Kidney (tissue), 14 donors: ENCODE measurements around the gene MTERF4. TPM values are rescaled to one million over a fixed set of nuclear protein-coding genes. Genes with fewer than 3 reads are reported as not detected.

Source experiments
- DNase-seq, 5 donors: peaks; one replicate each; pipeline ENCODE4 v3.0.0-alpha.2; 2013 to 2020
- FAIRE-seq: peaks from 2 replicates; lab custom pipeline; 2012; peaks lifted over from hg19 to GRCh38; lab: Jason Lieb, UNC
- H3K27ac ChIP-seq, 2 donors: one replicate each; pipeline ENCODE4 v1.7.0; 2013; ENCODE audit warnings: low read depth in 2 of 2, low read length in 2 of 2, inconsistent platforms in 1 of 2
- H3K27me3 ChIP-seq: one replicate; pipeline ENCODE4 v1.7.1; 2013; ENCODE audit warnings: low read length, inconsistent platforms; ENCODE audit not compliant: control insufficient read depth, insufficient read depth
- H3K36me3 ChIP-seq, 3 donors: one replicate each; pipeline versions ENCODE4 v1.7.0 to v1.7.1; 2013; ENCODE audit warnings: low read length in 3 of 3, control low read depth in 1 of 3, inconsistent platforms in 1 of 3; ENCODE audit not compliant: insufficient read depth in 3 of 3, control insufficient read depth in 2 of 3
- H3K4me1 ChIP-seq, 3 donors: one replicate each; pipeline versions ENCODE4 v1.7.0 to v1.7.1; 2013; ENCODE audit warnings: low read length in 3 of 3, inconsistent platforms in 1 of 3, low read depth in 1 of 3; ENCODE audit not compliant: control insufficient read depth in 2 of 3, insufficient read depth in 2 of 3
- H3K4me3 ChIP-seq, 3 donors: one replicate each; pipeline versions ENCODE4 v1.7.0 to v1.8.1; 2013; ENCODE audit warnings: low read length in 3 of 3, control low read depth in 1 of 3, inconsistent platforms in 1 of 3
- H3K9ac ChIP-seq, 3 donors: one replicate each; pipeline versions ENCODE4 v1.7.0 to v1.7.1; 2013; ENCODE audit warnings: low read length in 3 of 3, control low read depth in 1 of 3, inconsistent platforms in 1 of 3
- H3K9me3 ChIP-seq, 3 donors: one replicate each; pipeline versions ENCODE4 v1.7.0 to v1.7.1; 2013; ENCODE audit warnings: low read length in 3 of 3, control low read depth in 1 of 3, inconsistent platforms in 1 of 3; ENCODE audit not compliant: control insufficient read depth in 2 of 3, insufficient read depth in 1 of 3
- CTCF ChIP-seq: IDR thresholded peaks from 3 replicates; pipeline ENCODE4 v1.5.1; 2012; ENCODE audit warnings: mild to moderate bottlenecking, moderate library complexity, borderline replicate concordance; ENCODE audit not compliant: insufficient read depth; ENCODE audit errors: extremely low read depth
- intact Hi-C: fragments of 100-400 bp; cut with DNase I; formaldehyde crosslinking; loops from one replicate; pipeline ENCODE4 v1.11.1; 2022
- polyA plus RNA-seq: library from polyadenylated mRNA; stranded (reverse); fragments of 350-450 nt; fragmentation: Illumina TruSeq; extraction: RNeasy Lipid Tissue Mini Kit (QIAGEN cat#74804); gene quantifications from one replicate; pipeline ENCODE4 v1.2.3, GENCODE V29; 2014; ENCODE audit warnings: low read depth, low replicate concordance; ENCODE audit not compliant: insufficient read depth
- total RNA-seq: library from RNA; stranded (reverse); fragmentation: NEBNext Ultra II Directional; extraction: Animal tissue kit (Norgen Biotek cat#: 25700); gene quantifications from one replicate; pipeline ENCODE4 v1.2.1, GENCODE V29; 2021
- donor health status: control.
- donor health status: control.
- donor health status: control.
- donor health status: control.
- donor health status: control.
- donor health status: DM: yes; HTN: yes; CAD: no.
- donor health status: Normal renal cell carcinoma (clear cell type).

MTERF4 gene
- total and polyA plus RNA-seq, 2 donors from 2014 or later, result 24.3 to 41.5 TPM

- intact Hi-C loops, result no loop called here
- Histone ChIP-seq H3K36me3 (peaks cover 8 to 67% (median 31%) of the 10 kb centered on the region in 3 donors), H3K9ac (no peak overlapping the region), H3K27ac (no peak overlapping the region), H3K4me3 (no peak overlapping the region), H3K27me3 (no peaks in the 10 kb centered on the region), H3K9me3 (no peaks in the 10 kb centered on the region), H3K4me1 (peaks cover 0 to 8% (median 0%) of the 10 kb centered on the region in 3 donors)
- TF ChIP-seq CTCF, result no peak
- no peak for DNase-seq
- FAIRE-seq, result no peak
Observed at GRCh38 chr2:241096979-241097378, 5.1 kb downstream of the MTERF4 start.

GRCh38 chr2:241095594-241096290 is 6.3 kb downstream of the MTERF4 start:
- DNase-seq (no peak), FAIRE-seq (no peak)
- H3K27me3 ChIP-seq, result no peaks in the 10 kb centered on the region
- no peak overlapping the region for H3K27ac ChIP-seq
- H3K36me3 ChIP-seq, result peaks cover 8 to 68% (median 31%) of the 10 kb centered on the region in 3 donors
- intact Hi-C loops, result no loop called here
- H3K4me3 ChIP-seq, result no peak overlapping the region
- no peak overlapping the region for H3K9ac ChIP-seq
- no peak for TF ChIP-seq CTCF
- peaks cover 0 to 1% (median 0%) of the 10 kb centered on the region in 3 donors for H3K4me1 ChIP-seq
- no peaks in the 10 kb centered on the region for H3K9me3 ChIP-seq

DNA sequence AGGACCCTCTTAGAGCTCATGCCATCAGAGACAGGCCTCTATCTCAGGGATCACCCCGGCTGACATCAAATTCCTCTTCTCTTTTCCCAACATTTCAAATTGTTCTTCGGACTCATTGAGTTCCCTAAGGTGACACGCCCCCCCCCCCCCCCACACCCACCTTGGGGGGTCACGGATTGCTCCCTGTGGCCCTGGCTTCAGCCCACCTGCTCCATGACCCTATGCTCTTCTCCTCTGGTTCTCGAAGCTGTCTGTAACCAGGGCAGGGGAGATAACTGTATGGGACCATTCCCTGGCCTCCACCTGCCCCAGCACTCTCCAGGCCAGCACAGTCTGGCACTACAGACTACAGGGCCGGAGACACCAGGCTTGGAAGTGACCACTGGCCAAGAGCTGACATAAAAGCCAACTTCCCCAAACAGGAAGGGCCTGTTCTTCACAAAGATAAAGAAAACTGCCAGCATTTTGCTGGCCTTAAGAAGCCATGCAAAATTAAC is 7.1 kb downstream of the MTERF4 start:
- no peaks in the 10 kb centered on the region for H3K4me1 ChIP-seq
- peaks cover 8 to 68% (median 31%) of the 10 kb centered on the region in 3 donors for H3K36me3 ChIP-seq
- TF ChIP-seq CTCF, result no peak
- H3K27me3 ChIP-seq, result no peaks in the 10 kb centered on the region
- no peak overlapping the region for H3K27ac ChIP-seq
- H3K9me3 ChIP-seq, result no peaks in the 10 kb centered on the region
- no peak overlapping the region for H3K4me3 ChIP-seq
- intact Hi-C loops, result no loop called here
- no peak overlapping the region for H3K9ac ChIP-seq
- FAIRE-seq, result no peak
- DNase-seq, result no peak
